NCI-H2196 (cell line): Measurements from ENCODE around the gene AKT3.
"Not testable (repeated sequence)": the region's sequence is repeated elsewhere in the genome, so short reads cannot be mapped to it uniquely, and the experiment has no call there.

ENCODE experiments used
- DNase-seq: peaks from one replicate; lab custom pipeline; 2025; ENCODE audit not compliant: unreplicated experiment; lab: John Stamatoyannopoulos, UW

The AKT3 gene

DNA sequence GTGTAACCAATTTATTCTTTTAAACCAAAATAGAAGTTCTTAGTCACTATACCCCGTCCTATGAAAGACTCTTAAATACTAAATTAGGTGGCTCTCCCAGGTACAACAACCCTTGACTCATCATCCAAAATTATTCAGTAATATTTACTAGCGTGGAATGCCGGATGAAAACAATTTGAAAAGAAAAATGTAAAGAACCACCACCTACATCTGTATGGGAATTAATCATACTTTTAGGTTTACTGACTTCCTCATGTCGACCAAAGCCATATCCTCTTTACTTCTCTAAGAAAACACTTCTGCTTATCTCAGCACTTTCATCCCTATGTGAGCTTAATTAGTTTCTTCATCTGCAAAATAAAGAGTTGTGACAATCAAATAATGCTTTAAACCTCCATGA is 139.6 kb downstream of the AKT3 start:
- no peak for DNase-seq

DNA sequence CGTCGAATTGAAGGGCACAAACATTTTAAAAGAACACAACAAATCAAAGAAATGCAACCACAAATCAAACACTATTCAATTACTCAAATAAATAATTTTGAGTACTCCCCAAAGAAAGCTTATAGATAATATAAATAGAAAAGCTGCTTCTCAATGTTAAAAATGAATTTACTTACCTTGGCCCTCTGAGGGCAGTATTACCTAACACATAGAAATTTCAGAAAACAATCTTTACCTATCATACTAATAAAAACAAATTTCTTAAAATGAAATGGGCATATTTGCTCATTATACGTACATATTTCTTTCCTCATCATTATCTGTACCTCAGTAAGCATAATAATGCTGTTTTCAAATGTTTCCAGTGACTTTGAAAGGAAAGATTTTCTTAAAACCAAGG is 141.8 kb downstream of the AKT3 start:
- DNase-seq = no peak

DNA sequence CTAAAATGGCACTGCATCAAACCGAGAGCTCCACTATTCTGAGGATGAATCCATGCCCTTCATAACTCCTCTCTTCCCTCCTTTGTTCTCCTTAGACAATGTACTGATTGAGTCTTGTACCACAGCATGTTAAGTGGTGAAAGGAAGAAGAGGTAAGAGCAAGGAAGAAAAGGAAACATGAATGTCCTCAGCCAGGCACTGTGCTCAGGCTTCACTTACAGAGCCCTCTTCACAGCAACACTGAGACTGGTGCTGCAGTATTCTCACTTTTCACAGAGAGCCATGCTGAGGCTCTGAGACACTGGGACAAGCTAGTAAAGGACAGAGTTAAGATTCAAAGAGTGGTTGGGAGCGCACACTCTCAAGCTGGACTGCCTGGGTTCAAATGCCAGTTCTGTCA is 143.5 kb downstream of the AKT3 start:
- no peak for DNase-seq

GRCh38 chr1:243705585-243705984 is 144.5 kb downstream of the AKT3 start:
- DNase-seq = no peak

DNA sequence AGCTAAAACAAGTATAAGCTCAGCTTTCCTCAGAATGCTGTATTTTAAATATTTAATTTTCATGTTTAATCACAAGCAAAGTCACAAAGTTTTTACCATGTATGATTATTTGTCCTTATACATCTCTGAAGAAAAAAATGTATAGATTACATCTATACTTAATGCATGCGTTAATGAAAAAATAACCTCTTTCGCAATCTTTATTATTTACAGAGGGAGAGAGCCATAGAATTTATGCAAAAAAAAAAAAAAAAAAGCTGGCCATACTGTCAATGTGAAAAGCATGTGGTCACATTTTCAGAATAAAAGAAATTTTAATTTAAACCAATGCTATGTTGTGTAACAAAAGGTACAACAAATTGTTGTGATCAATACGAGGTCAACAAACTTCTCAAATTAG is 148.2 kb downstream of the AKT3 start:
- no peak for DNase-seq

- DNase-seq = no peak
These were observed 156.2 kb downstream of the AKT3 start for GRCh38 chr1:243693800-243694199.

- DNase-seq = no peak
These were observed 163.9 kb downstream of the AKT3 start for GRCh38 chr1:243686159-243686558.

- DNase-seq = no peak
These were observed 169.2 kb downstream of the AKT3 start for GRCh38 chr1:243680860-243681259.

DNA sequence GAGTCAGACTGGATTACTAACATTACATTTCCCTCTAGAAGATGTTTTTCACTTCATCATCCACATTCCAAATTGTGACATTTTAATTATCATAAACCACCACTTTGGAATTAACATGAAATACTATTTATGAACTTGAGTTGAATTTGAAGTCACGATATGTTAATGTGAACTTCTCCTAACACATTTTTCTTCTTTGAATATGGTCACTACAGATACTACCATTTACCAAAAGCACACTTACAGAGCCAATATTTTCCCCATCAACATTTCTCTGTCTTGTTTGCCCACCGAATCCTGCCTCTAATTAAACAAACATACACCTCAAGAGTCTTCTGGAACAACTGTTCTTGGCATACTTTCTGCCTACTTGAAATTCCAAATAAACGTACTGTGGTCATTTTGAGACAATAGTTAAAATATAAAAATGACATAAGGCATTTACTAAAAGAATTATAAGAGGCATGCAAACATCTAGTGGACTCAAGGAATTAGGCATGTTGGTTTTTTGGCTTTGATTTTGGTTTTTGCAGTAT is 177.4 kb downstream of the AKT3 start:
- no peak for DNase-seq

GRCh38 chr1:243667591-243667990 is 182.5 kb downstream of the AKT3 start:
- DNase-seq = no peak

DNA sequence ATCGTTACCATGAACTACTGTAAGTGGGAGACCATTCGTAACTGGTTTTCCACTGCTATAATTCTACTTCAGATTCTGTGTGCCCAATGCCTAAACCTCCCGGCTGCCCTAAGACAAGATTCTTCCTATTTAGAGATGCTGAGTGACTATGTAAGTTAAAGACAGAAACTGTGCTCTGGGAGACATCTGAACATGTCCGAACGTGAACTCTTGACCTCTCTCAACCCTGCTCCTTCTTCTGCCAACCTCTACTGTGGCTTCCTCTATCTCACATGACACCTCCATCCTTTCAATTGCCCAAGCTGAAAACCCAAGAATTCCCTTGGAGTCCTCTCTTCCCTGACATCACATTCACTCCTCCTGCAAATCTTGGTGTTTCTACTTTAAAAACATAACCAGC is 182.9 kb downstream of the AKT3 start:
- DNase-seq = no peak

GRCh38 chr1:243663651-243664050 is 186.4 kb downstream of the AKT3 start:
- no peak for DNase-seq

DNA sequence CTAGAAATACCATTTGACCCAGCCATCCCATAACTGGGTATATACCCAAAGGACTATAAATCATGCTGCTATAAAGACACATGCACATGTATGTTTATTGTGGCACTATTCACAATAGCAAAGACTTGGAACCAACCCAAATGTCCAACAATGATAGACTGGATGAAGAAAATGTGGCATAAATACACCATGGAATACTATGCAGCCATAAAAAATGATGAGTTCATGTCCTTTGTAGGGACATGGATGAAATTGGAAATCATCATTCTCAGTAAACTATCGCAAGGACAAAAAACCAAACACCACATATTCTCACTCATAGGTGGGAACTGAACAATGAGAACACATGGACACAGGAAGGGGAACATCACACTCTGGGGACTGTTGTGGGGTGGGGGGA is 187.9 kb downstream of the AKT3 start:
- not testable (repeated sequence) for DNase-seq

DNA sequence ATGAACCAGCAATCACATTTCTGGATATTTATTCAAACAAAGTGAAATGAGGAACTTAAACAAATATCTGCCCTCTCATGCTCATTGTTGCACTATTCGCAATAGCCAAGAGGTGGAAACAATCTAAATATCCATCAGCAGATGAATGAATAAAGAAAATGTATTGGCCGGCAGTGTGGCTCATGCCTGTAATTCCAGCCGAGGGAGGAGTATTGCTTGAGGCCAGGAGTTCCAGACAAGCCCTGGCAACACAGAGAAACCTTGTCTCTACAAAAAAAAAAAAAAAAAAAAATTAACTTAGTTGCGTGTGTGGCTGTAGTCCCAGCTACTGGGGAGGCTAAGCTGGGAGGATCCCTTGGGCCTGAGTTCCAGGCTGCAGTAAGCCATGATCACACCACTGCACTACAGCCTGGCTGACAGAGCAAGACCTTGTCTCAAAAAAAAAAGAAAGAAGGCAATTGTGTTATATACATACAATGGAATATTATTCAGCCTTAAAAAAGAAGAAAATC is 191.4 kb downstream of the AKT3 start:
- DNase-seq = no peak

- DNase-seq = no peak
These were observed 192.2 kb downstream of the AKT3 start for GRCh38 chr1:243657793-243658192.

- DNase-seq = not testable (repeated sequence)
These were observed 200.5 kb downstream of the AKT3 start for GRCh38 chr1:243649530-243649929.

DNA sequence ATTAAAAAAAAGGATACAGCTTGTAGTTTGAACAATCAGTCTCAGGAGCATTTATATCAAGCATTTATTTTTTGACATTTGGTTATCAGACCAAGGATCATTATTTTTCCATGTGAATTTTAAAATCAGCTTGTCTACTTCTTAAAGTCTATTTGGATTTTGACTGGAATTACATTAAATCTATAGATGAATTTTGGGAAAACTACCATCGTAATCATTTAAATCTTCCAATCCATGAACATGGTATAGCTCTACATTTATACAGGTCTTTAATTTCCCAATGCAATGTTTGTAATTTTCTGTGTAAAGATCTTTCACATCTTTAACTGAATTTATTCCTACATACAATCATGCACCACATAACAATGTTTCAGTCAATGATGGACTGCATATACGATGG is 203.2 kb downstream of the AKT3 start:
- DNase-seq = no peak

DNA sequence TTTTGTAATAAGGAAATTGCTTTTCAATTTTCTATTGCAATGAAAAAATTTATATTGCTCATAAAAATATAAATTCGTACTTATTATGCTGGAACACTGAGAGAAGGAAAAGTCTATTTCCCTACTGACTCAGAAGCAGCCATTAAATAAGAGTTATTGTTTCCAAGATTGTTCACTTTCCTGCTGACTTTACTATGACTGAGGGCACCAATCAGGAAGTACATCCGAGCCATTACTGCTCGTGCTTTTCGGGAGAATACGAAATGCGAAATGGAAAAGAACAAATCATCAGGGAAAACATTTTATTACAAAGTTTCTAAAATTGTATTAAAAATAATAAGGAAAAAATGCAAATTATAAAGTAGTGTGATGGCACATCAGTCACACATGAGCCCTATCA is 204.8 kb downstream of the AKT3 start:
- DNase-seq = no peak

DNA sequence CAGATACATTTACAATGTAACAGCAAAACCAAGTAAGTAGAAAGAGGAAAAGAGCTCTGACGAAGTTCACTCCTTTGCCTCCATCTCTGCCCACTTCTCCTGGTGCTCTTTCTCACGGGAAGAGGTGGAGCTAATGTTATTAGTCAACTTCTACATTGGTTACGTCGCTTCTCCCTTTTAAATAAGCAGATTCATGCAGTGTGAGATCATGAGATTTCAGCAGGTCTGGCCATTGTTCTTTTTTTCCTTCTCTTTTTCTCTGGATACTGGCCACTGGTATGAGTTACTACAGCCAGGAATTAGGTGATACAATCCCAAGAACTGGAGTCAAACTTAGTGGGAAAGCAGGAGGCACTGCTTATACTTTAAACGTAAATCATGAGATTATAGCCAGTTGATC is 207.1 kb downstream of the AKT3 start:
- DNase-seq = no peak

DNA sequence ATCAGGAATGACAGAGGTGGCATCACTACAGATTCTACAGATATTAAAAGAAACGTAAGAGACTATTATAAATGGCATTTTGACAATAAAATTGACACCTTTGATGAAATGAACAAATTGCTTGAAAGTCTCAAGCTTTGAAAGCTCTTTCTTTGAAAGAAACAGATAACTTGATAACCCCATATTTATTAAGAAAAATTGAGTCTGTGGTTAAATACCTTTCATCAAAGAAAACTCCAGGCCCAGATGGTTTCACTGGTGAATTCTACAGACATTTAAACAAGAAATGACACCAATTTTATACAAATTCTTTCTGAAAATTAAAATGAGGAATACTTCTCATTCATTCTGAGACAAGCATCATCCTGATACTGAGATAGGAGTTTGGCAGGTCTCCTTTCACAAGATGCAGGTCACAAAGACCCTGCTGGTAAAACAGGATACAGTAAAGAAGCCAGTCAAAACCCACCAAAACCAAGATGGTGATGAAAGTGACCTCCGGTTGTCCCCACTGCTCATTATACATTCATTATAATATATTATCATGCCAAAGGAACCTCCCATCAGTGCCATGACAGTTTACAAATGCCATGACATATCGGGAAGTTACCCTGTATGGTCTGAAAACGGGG is 210.9 kb downstream of the AKT3 start:
- no peak for DNase-seq

DNA sequence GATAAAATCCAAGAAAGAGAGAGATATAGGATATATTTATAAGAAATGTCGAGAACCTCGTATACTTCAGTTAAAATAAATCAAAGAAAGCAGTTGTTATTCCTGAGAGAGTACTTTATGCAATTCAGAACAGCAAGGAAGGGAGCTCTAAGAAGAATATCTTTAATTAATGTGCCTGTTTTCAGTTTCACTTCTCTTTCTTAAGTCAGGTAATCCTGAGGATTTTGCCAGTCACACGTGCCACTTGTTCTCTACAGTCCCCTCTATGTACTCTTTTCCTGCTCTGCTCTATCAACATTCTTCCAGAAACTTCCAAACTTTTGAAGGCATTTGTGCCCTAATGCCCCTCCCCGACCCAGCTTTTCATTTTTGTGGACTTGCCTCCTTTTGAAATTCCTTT is 211.9 kb downstream of the AKT3 start:
- DNase-seq = no peak

GRCh38 chr1:243628476-243628907 is 221.6 kb downstream of the AKT3 start:
- no peak for DNase-seq

- DNase-seq = no peak
These were observed 226.2 kb downstream of the AKT3 start for GRCh38 chr1:243623841-243624240.
